Measurements from ENCODE around the gene RELL1.

DNA sequence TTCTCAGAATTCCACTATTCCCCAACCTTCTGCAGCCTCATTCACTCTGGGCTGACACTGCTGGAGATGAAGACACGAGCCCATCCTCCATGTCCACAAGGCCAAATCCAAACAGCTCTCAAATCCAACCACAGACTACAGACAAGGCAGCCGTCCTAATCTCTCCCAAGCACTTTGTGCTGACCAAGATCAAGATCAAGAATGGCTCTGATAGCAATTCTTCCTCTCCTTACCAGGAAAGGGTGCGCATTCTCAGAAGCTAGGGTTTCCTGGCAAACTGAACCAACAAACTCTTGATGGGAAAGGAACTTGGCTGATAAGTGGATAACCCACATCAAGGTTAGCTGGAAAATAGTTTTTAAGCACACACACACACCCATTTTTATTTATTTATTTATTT, 26.5 kb downstream of the RELL1 start:
- TF ChIP-seq, protein P1, sequence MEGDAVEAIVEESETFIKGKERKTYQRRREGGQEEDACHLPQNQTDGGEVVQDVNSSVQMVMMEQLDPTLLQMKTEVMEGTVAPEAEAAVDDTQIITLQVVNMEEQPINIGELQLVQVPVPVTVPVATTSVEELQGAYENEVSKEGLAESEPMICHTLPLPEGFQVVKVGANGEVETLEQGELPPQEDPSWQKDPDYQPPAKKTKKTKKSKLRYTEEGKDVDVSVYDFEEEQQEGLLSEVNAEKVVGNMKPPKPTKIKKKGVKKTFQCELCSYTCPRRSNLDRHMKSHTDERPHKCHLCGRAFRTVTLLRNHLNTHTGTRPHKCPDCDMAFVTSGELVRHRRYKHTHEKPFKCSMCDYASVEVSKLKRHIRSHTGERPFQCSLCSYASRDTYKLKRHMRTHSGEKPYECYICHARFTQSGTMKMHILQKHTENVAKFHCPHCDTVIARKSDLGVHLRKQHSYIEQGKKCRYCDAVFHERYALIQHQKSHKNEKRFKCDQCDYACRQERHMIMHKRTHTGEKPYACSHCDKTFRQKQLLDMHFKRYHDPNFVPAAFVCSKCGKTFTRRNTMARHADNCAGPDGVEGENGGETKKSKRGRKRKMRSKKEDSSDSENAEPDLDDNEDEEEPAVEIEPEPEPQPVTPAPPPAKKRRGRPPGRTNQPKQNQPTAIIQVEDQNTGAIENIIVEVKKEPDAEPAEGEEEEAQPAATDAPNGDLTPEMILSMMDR (IDR thresholded peaks at IDR 0.05), result no peak
- no peak for TF ChIP-seq POLR2A (IDR thresholded peaks at IDR 0.05)

Data from body of pancreas (tissue), 4 donors.